Ovary (tissue), 9 donors: ENCODE measurements around the gene GET4. TPM values are rescaled to one million over a fixed set of nuclear protein-coding genes. Genes with fewer than 3 reads are reported as not detected.

Experiments used
- DNase-seq, 5 donors: peaks; one replicate each; pipeline ENCODE4 v3.0.0-alpha.2; 2019 to 2020
- H3K27ac ChIP-seq, 2 donors: fragments of 200-600 bp; one replicate each; pipeline versions ENCODE4 v1.5.1 to v1.8.0; 2019 to 2022
- H3K27me3 ChIP-seq: fragments of 200-600 bp; one replicate; pipeline ENCODE4 v1.8.0; 2022
- H3K36me3 ChIP-seq: fragments of 200-600 bp; sonication (generic); one replicate; pipeline ENCODE4 v1.5.1; 2019
- H3K4me1 ChIP-seq: one replicate; pipeline ENCODE4 v1.8.1; 2013; ENCODE audit warnings: mild to moderate bottlenecking, moderate library complexity; ENCODE audit not compliant: insufficient read depth
- H3K4me3 ChIP-seq: fragments of 200-600 bp; sonication (generic); one replicate; pipeline ENCODE4 v1.5.1; 2017
- H3K9me3 ChIP-seq, 2 donors: fragments of 200-600 bp in 1 of 2; sonication (generic) in 1 of 2; one replicate each; pipeline versions ENCODE4 v1.5.1 to v1.8.1; 2013 to 2019; ENCODE audit warnings: mild to moderate bottlenecking in 1 of 2, moderate library complexity in 1 of 2
- EP300 ChIP-seq: sonication (generic); formaldehyde crosslinking; IDR thresholded peaks from one replicate; pipeline ENCODE4 v1.6.1; 2017; ENCODE audit warnings: antibody characterized with exemption
- POLR2A ChIP-seq: fragments of 450-650 bp; IDR thresholded peaks from one replicate; pipeline ENCODE4 v1.6.1; 2017; ENCODE audit warnings: antibody characterized with exemption, mild to moderate bottlenecking, moderate library complexity
- WGBS, 3 donors: extraction: QIAGEN DNeasy Blood & Tissue Kit in 1 of 3; methylation state at CpG; one replicate each; pipeline versions ENCODE4 v1.1.5 to v1.1.7; 2013 to 2017; 5-methylcytosine and 5-hydroxymethylcytosine counted together
- intact Hi-C, 4 donors: fragments of 100-400 bp; cut with DNase I; formaldehyde crosslinking; loops; one replicate each; pipeline versions ENCODE4 v1.11.0 to v1.15.1; 2022 to 2023
- polyA plus RNA-seq, 2 donors: library from polyadenylated mRNA; stranded (reverse); fragments of 200-250 nt in 1 of 2; fragments of 350-450 nt in 1 of 2; fragmentation: Illumina TruSeq in 1 of 2; extraction: RNeasy Lipid Tissue Mini Kit (QIAGEN cat#74804) in 1 of 2; gene quantifications; one replicate each; pipeline ENCODE4 v1.2.3, GENCODE V29; 2013 to 2014
- total RNA-seq, 7 donors: library from RNA; depleted of rRNA in 2 of 7; stranded (reverse); fragments of >200 nt in 2 of 7; fragmentation: NEBNext Ultra II Directional in 3 of 7; extraction: Animal tissue kit (Norgen Biotek cat#: 25700) in 3 of 7; gene quantifications; one replicate each; pipeline versions ENCODE4 v1.1.0 to v1.2.4, GENCODE V29; 2016 to 2023
- TF ChIP-seq, protein P1 (sequence below), 3 donors: fragments of 450-650 bp in 2 of 3; fragments of 200-600 bp in 1 of 3; IDR thresholded peaks; one replicate each; pipeline versions ENCODE4 v1.5.1 to v1.8.0; 2016 to 2022; ENCODE audit warnings: antibody characterized with exemption in 3 of 3, mild to moderate bottlenecking in 1 of 3
- donor health status: DM: no; HTN: no; CAD: no; lungs with moderate emphysema.
- donor health status: DM: no; HTN: no; CAD: no.
- donor health status: Bipolar disorder and iron deficiency.
- donor health status: DM: yes; HTN: yes; CAD: no.
- donor health status: DM: no; HTN: no; CAD: no.
- donor health status: DM: yes; HTN: yes; CAD: no.

GET4 gene
- total and polyA plus RNA-seq, 9 donors = 7.2 to 37.6 (median 30.4) TPM

DNA sequence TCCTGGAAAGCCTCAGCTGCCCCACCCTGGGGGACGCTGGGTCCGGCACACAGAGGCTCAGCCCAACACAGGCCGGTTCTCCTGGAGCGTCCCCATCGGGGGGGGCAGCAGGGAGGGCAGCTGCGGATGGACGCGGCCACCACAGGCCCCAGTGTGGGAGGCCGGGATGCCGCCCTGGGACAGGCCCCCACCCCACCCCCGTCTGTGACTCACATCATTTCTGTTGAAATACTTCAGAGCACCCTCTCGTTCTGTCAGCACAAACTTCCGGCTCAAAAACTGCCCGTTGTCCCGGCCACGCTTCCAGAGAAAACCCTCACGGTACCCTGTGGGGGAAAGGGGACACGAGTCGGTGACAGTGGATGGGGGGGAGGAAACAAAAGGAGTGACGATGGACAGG, 28.5 kb downstream of the GET4 start:
- intact Hi-C loops = loop anchor here in 1 of 4 donors (10.0 kb wide), 1 partner anchor 280 kb away; no protein-coding TSS in a partner anchor
- Histone ChIP-seq H3K27me3 (no peaks in the 10 kb centered on the region), H3K9me3 (no peaks in the 10 kb centered on the region), H3K4me1 (peaks cover 16% of the 10 kb centered on the region), H3K4me3 (no peak overlapping the region), H3K27ac (no peak overlapping the region), H3K36me3 (no peaks in the 10 kb centered on the region)
- TF ChIP-seq POLR2A (no peak), EP300 (no peak)
- TF ChIP-seq, protein P1, sequence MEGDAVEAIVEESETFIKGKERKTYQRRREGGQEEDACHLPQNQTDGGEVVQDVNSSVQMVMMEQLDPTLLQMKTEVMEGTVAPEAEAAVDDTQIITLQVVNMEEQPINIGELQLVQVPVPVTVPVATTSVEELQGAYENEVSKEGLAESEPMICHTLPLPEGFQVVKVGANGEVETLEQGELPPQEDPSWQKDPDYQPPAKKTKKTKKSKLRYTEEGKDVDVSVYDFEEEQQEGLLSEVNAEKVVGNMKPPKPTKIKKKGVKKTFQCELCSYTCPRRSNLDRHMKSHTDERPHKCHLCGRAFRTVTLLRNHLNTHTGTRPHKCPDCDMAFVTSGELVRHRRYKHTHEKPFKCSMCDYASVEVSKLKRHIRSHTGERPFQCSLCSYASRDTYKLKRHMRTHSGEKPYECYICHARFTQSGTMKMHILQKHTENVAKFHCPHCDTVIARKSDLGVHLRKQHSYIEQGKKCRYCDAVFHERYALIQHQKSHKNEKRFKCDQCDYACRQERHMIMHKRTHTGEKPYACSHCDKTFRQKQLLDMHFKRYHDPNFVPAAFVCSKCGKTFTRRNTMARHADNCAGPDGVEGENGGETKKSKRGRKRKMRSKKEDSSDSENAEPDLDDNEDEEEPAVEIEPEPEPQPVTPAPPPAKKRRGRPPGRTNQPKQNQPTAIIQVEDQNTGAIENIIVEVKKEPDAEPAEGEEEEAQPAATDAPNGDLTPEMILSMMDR (IDR thresholded peaks at IDR 0.05) = no peak
- WGBS, 3 donors = 38 to 40% (median 39%) methylated on average over 19 to 20 of the region's 20 CpGs
- DNase-seq = no peak

DNA sequence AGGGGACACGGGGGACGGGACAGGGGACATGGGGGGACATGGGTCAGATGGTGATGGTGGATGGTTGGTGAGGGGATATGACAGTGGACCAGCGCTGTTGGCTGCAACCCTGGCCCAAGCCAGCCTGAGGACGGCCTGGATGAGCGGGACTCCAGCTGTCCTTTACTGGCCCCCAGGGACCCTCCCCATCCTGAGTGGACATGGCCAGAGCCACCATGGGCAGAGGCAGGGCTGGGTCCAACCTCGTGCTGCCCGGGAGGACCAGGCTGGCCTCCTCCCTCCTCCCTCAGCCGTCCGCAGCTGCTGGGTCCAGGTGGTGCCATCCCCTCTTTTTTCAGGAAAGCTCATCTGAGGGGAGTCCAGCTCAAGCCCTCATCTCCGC, 30.4 kb downstream of the GET4 start:
- 30 to 59% (median 47%) methylated on average over 8 to 10 of the region's 10 CpGs for WGBS, 3 donors
- no peak for DNase-seq
- H3K4me1 ChIP-seq = peaks cover 10% of the 10 kb centered on the region
- no peak overlapping the region for H3K4me3 ChIP-seq
- H3K27me3 ChIP-seq = no peaks in the 10 kb centered on the region
- TF ChIP-seq POLR2A = no peak
- TF ChIP-seq EP300 = no peak
- TF ChIP-seq, protein P1 (IDR thresholded peaks at IDR 0.05) = no peak
- no peaks in the 10 kb centered on the region for H3K36me3 ChIP-seq
- intact Hi-C loops = loop anchor here in 1 of 4 donors (10.0 kb wide), 1 partner anchor 278 kb away; no protein-coding TSS in a partner anchor
- H3K9me3 ChIP-seq = no peaks in the 10 kb centered on the region
- H3K27ac ChIP-seq = no peak overlapping the region

DNA sequence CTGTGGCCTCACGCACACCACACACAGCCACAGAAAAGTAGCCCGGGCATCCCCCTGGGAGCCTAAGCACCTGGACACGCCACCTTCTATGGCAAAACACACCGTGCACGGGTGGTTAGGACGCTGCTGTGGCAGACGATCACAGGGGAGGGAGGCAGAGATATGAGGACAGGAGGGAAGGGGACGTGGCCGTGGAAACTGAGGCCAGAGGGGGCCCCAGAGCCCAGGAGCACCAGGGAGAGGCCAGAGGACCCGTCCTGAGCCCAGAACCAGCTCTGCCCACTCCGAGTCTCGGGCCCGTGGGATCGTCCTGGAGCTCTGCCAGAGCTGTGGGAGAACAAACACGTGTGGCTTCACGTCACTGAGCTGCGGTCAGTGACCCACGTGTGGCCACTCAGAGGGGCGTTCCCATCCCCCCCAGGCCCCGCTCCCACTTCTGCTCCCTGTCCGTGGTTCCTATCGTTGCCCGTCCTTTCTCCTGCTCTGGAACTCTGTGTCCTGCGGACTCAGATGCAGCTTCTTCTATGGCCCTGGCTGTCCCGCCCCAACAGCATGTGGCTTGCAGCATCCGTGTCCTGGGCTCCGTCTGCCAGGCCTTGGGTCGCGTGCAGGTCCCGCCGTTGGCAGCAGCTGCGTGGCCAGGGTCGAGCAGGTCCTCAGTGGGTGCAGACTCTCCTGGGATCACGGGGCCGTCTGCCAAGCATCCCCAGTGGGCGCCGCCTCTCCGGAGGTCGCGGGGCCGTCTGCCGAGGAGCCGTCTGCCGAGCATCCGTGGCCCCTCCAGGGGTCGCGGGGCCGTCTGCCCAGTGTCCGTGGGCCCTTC, 31.0 kb downstream of the GET4 start:
- H3K27ac ChIP-seq = no peak overlapping the region
- 37 to 58% (median 43%) methylated on average over 43 to 49 of the region's 49 CpGs for WGBS, 3 donors
- TF ChIP-seq POLR2A = no peak
- no peak for TF ChIP-seq EP300
- TF ChIP-seq, protein P1 (IDR thresholded peaks at IDR 0.05) = no peak
- no peaks in the 10 kb centered on the region for H3K27me3 ChIP-seq
- intact Hi-C loops = loop anchor here in 1 of 4 donors (10.0 kb wide), 1 partner anchor 277 kb away; no protein-coding TSS in a partner anchor
- no peak overlapping the region for H3K4me3 ChIP-seq
- H3K9me3 ChIP-seq = no peaks in the 10 kb centered on the region
- DNase-seq = peak in 2 of 5 donors; percentile 64 to 66
- no peaks in the 10 kb centered on the region for H3K36me3 ChIP-seq
- peaks cover 10% of the 10 kb centered on the region for H3K4me1 ChIP-seq

DNA sequence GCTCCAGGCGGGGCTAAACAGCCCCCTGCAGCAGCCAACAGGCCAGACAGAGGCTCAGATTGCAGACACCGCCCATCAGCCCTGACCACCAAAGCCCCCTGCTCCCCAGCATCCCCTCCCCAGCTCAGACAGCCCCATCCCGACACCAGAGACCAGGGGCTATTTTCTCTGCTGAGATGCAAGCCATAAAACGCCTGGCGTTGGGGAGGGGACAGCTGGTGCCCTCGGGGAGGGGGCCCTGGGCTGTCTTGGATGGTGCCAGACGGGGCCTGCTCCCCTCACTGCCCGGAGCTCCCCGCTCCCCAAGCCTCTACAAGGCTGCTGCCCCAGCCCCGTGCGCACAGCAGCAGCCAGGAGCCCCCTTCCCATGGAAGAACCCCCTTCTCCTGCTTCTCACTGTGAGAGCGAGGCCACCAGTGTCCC, 31.8 kb downstream of the GET4 start:
- intact Hi-C loops = loop anchor here in 1 of 4 donors (10.0 kb wide), 1 partner anchor 277 kb away; no protein-coding TSS in a partner anchor
- H3K4me3 ChIP-seq = no peak overlapping the region
- peaks cover 10% of the 10 kb centered on the region for H3K4me1 ChIP-seq
- WGBS, 3 donors = 78 to 91% (median 81%) methylated on average over 10 to 12 of the region's 12 CpGs
- no peak overlapping the region for H3K27ac ChIP-seq
- no peak for TF ChIP-seq POLR2A
- H3K9me3 ChIP-seq = no peaks in the 10 kb centered on the region
- H3K27me3 ChIP-seq = no peaks in the 10 kb centered on the region
- no peaks in the 10 kb centered on the region for H3K36me3 ChIP-seq
- no peak for DNase-seq
